HG02759 (cell line): ENCODE results near the gene EZH1.

ENCODE experiments used
- ATAC-seq: cut with Tn5 transposase; IDR thresholded peaks from one replicate; pipeline ENCODE4 v1.9.1; 2021; ENCODE audit warnings: mild to moderate bottlenecking, moderate library complexity; ENCODE audit not compliant: unreplicated experiment

Gene EZH1

GRCh38 chr17:42723636-42724035, 21.2 kb downstream of the EZH1 start:
- ATAC-seq, result no peak

GRCh38 chr17:42720996-42721583, 23.8 kb downstream of the EZH1 start:
- ATAC-seq, result no peak

GRCh38 chr17:42709561-42709960, 35.3 kb downstream of the EZH1 start:
- no peak for ATAC-seq

- ATAC-seq, result no peak
Measured at GRCh38 chr17:42708588-42708987, 36.3 kb downstream of the EZH1 start.

- no peak for ATAC-seq
Measured at GRCh38 chr17:42706732-42707131, 38.1 kb downstream of the EZH1 start.

GRCh38 chr17:42704837-42705494, 39.9 kb downstream of the EZH1 start:
- ATAC-seq, result peak; percentile 78

- peak; percentile 34 for ATAC-seq
Measured at GRCh38 chr17:42704490-42704836, 40.4 kb downstream of the EZH1 start.

GRCh38 chr17:42702446-42702845, 42.4 kb downstream of the EZH1 start:
- ATAC-seq, result no peak

GRCh38 chr17:42700586-42701289, 44.1 kb downstream of the EZH1 start:
- no peak for ATAC-seq

GRCh38 chr17:42699415-42699740, 45.5 kb downstream of the EZH1 start:
- no peak for ATAC-seq

- no peak for ATAC-seq
Measured at GRCh38 chr17:42698736-42699414, 46.0 kb downstream of the EZH1 start.

GRCh38 chr17:42697108-42697811, 47.6 kb downstream of the EZH1 start:
- no peak for ATAC-seq

- no peak for ATAC-seq
Measured at GRCh38 chr17:42695500-42695899, 49.3 kb downstream of the EZH1 start.

GRCh38 chr17:42694524-42694923, 50.3 kb downstream of the EZH1 start:
- no peak for ATAC-seq

- no peak for ATAC-seq
Measured at GRCh38 chr17:42692489-42692888, 52.4 kb downstream of the EZH1 start.

- no peak for ATAC-seq
Measured at GRCh38 chr17:42691021-42691545, 53.8 kb downstream of the EZH1 start.

GRCh38 chr17:42690596-42690995, 54.2 kb downstream of the EZH1 start:
- ATAC-seq, result no peak

GRCh38 chr17:42687707-42688320, 57.0 kb downstream of the EZH1 start:
- ATAC-seq, result no peak

GRCh38 chr17:42686520-42687128, 58.2 kb downstream of the EZH1 start:
- no peak for ATAC-seq

GRCh38 chr17:42685831-42686230, 59.0 kb downstream of the EZH1 start:
- ATAC-seq, result no peak
